Measurements from ENCODE around the gene COIL. TPM values are rescaled to one million over a fixed set of nuclear protein-coding genes. Genes with fewer than 3 reads are reported as not detected.
A peak's percentile ranks its signal among the peaks of the same experiment; 100 is the strongest.

Gene COIL
- total and polyA plus RNA-seq, 2 donors (not counting 3 experiments of a cell fraction or from before 2014, with no cell fraction given), result 4.2 to 20.6 TPM

GRCh38 chr17:56977673-56978395 is 17.0 kb upstream of the COIL start, which contains the start of gene SCPEP1:
Gene SCPEP1 (plus strand): TSS chr17:56978131. CDS start chr17:56978160, 29 bp downstream.
- H3K79me2 ChIP-seq (ENCODE audit: control insufficient read depth, insufficient read depth, low read length), result no peaks in the 10 kb centered on the region
- peaks cover 0 to 4% of the 10 kb centered on the region in 2 experiments for H3K27me3 ChIP-seq (ENCODE audit: control insufficient read depth in 2 of 2, insufficient read depth in 2 of 2, low read length in 2 of 2)
- dilution Hi-C loops (cut with MboI; ENCODE audit: extremely low pct_ligation_motif_present, low sequenced_read_pairs) (no loop called here), intact Hi-C loops (cut with micrococcal nuclease) (loop anchor here (1.0 to 5.0 kb wide), 3 partner anchors 17 to 109 kb away; partner anchors contain the start of genes AKAP1 and COIL)
- H3K4me3 ChIP-seq (replicated peaks in 1 of 3; ENCODE audit: insufficient read depth in 1 of 3, low read depth in 1 of 3, low read length in 3 of 3), result peak within 1 kb of the TSS; percentile 64 to 85 (median 74)
- H2AFZ ChIP-seq (ENCODE audit: low read depth, low read length), result peak within 1 kb of the TSS; percentile 98
- H3K27ac ChIP-seq (ENCODE audit: insufficient read depth, low read depth, low read length), result no peak within 1 kb of the TSS
- H3K9me1 ChIP-seq (replicated peaks; ENCODE audit: control insufficient read depth, extremely low read depth, insufficient read depth, low read length), result no peaks in the 10 kb centered on the region
- no peaks in the 10 kb centered on the region for H3K36me3 ChIP-seq (ENCODE audit: control insufficient read depth in 2 of 2, extremely low read depth in 1 of 2, insufficient read depth in 2 of 2, low read length in 2 of 2)
- H3K9me3 ChIP-seq (replicated peaks; ENCODE audit: control insufficient read depth, insufficient read depth, low read length), result no peaks in the 10 kb centered on the region
- BruUV-seq (replicated peaks), result no TSS peak
- ChIA-PET POLR2A (interaction anchor here (0.7 kb wide), 1 partner anchor 154 kb away, joined by 8 read pairs; no protein-coding TSS in a partner anchor), CTCF (interaction anchor here (0.6 to 2.5 kb wide), 8 partner anchors 10 to 851 kb away, joined by 3 to 13 read pairs (median 6); partner anchors contain the start of gene COIL)
- peak; percentile 85 for DNase-seq (ENCODE audit: low read depth, low spot score)
- peak within 1 kb of the TSS; percentile 59 for H3K9ac ChIP-seq (replicated peaks; ENCODE audit: extremely low read depth, insufficient read depth, low read length)
- TF ChIP-seq GATA2 (IDR thresholded peaks at IDR 0.05; ENCODE audit: insufficient read depth, insufficient read length, low read depth, low read length) (no peak), MAX (IDR thresholded peaks at IDR 0.05; ENCODE audit: insufficient read depth, insufficient read length) (peak; percentile 57), POLR2AphosphoS5 (IDR thresholded peaks at IDR 0.05; ENCODE audit: insufficient read depth, low read depth, low read length) (peak; percentile 56), EZH2 (IDR thresholded peaks at IDR 0.05; ENCODE audit: borderline replicate concordance, low read depth, low read length, severe bottlenecking) (no peak), MYC (IDR thresholded peaks at IDR 0.05; ENCODE audit: low read depth, low read length) (no peak), CTCF (IDR thresholded peaks at IDR 0.05; ENCODE audit: extremely low read depth in 1 of 2, insufficient read depth in 1 of 2, low read depth in 1 of 2, low read length in 2 of 2) (no peak), JUN (IDR thresholded peaks at IDR 0.05; ENCODE audit: borderline replicate concordance, insufficient read depth, insufficient read length, low read depth) (no peak), POLR2A (IDR thresholded peaks at IDR 0.05; ENCODE audit: low read depth, low read length) (no peak), FOS (IDR thresholded peaks at IDR 0.05; ENCODE audit: borderline replicate concordance, insufficient read depth, low read length) (no peak)
- peak; percentile 94 for FAIRE-seq
- H4K20me1 ChIP-seq (replicated peaks; ENCODE audit: control insufficient read depth, extremely low read depth, insufficient read depth, low read length), result no peaks in the 10 kb centered on the region
- H3K4me1 ChIP-seq (ENCODE audit: control insufficient read depth, extremely low read depth, insufficient read depth, low read length), result peaks cover 14% of the 10 kb centered on the region
- H3K4me2 ChIP-seq (ENCODE audit: insufficient read depth, low read length), result peak within 1 kb of the TSS; percentile 92
